GM18498 (cell line): Measurements from ENCODE around the gene MGAT4B.
A peak's percentile ranks its signal among the peaks of the same experiment; 100 is the strongest.
"Not testable (repeated sequence)": the region's sequence is repeated elsewhere in the genome, so short reads cannot be mapped to it uniquely, and the experiment has no call there.

Experiments
- ATAC-seq: cut with Tn5 transposase; IDR thresholded peaks from one replicate; pipeline ENCODE4 v1.9.1; 2021; ENCODE audit warnings: mild to moderate bottlenecking, moderate library complexity; ENCODE audit not compliant: unreplicated experiment

Gene MGAT4B

GRCh38 chr5:179806250-179807048, at the start of gene MGAT4B:
Gene MGAT4B (minus strand): TSS chr5:179806866. CDS start chr5:179806583, 283 bp downstream.
- peak; percentile 76 for ATAC-seq

- no peak for ATAC-seq
Measured at GRCh38 chr5:179854356-179854755, 47.7 kb upstream of the MGAT4B start.

GRCh38 chr5:179852993-179853547, 46.4 kb upstream of the MGAT4B start:
- ATAC-seq, result peak; percentile 88

GRCh38 chr5:179841621-179842020, 35.0 kb upstream of the MGAT4B start:
- no peak for ATAC-seq

- ATAC-seq, result no peak
Measured at GRCh38 chr5:179840766-179841165, 34.1 kb upstream of the MGAT4B start.

- no peak for ATAC-seq
Measured at GRCh38 chr5:179840321-179840720, 33.7 kb upstream of the MGAT4B start.

GRCh38 chr5:179839328-179840256, 32.9 kb upstream of the MGAT4B start:
- ATAC-seq, result no peak

- ATAC-seq, result no peak
Measured at GRCh38 chr5:179837076-179838011, 30.7 kb upstream of the MGAT4B start.

- ATAC-seq, result no peak
Measured at GRCh38 chr5:179836225-179837019, 29.8 kb upstream of the MGAT4B start.

GRCh38 chr5:179834871-179835270, 28.2 kb upstream of the MGAT4B start:
- not testable (repeated sequence) for ATAC-seq

- no peak for ATAC-seq
Measured at GRCh38 chr5:179834120-179834519, 27.5 kb upstream of the MGAT4B start.

GRCh38 chr5:179833709-179834070, 27.0 kb upstream of the MGAT4B start:
- no peak for ATAC-seq

GRCh38 chr5:179833056-179833708, 26.5 kb upstream of the MGAT4B start:
- ATAC-seq, result no peak

GRCh38 chr5:179832039-179832745, 25.5 kb upstream of the MGAT4B start:
- no peak for ATAC-seq

- no peak for ATAC-seq
Measured at GRCh38 chr5:179830818-179831468, 24.3 kb upstream of the MGAT4B start.

- ATAC-seq, result no peak
Measured at GRCh38 chr5:179829732-179830435, 23.2 kb upstream of the MGAT4B start.

GRCh38 chr5:179828756-179829421, 22.2 kb upstream of the MGAT4B start:
- ATAC-seq, result no peak
